Measurements from ENCODE around the gene SIPA1L2.

The SIPA1L2 gene

DNA sequence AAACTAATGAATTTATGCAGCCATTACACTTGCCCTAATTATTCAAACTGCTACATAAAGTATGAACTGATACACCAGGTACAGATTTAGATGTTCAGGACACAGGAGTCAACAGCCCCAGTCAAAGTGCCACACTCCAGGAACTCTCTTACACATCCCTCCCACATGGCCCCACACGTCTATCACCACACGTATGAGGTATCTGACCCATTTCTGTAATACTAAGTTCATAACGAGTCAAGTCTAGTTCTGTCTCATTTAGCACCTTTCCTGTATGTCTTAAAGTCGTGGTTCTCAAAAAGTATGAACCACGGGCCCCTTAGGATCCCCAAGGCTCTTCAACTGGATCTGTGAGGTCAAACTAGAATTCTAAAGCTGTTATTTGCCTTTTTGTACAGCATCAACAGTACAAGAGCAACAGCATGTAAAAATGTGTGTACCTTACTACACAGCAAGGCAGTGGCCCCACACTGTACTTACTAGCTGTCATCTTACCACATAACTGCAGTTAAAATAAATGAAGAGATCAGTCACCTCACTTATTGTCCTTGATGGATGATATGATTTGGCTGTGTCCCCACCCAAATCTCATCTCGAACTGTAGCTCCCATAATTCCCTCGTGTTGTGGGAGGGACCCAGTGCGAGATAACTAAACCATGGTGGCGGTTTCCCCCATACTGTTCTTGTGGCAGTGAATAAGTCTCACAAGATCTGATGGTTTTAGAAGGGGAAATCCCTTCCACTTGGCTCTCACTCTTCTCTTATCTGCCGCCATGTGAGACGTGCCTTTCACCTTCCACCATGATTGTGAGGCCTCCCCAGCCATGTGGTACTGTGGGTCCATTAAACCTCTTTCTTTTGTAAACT, 42.6 kb downstream of the SIPA1L2 start:
- Histone ChIP-seq H3K79me1 (ENCODE audit: low read length) (peaks cover 2% of the 10 kb centered on the region), H3K4ac (ENCODE audit: low read depth, low read length) (no peak overlapping the region), H3K79me2 (ENCODE audit: control insufficient read depth, insufficient read depth, low read length, poor library complexity) (peaks cover 2% of the 10 kb centered on the region), H2AFZ (ENCODE audit: insufficient read depth, low read length, poor library complexity) (no peak overlapping the region), H3K4me3 (ENCODE audit: low read depth, low read length) (no peak overlapping the region), H3K4me1 (ENCODE audit: control insufficient read depth in 1 of 2, insufficient read depth in 2 of 2, low read length in 2 of 2) (peaks cover 8 to 12% of the 10 kb centered on the region in 2 experiments), H4K12ac (ENCODE audit: low read depth, low read length) (no peak overlapping the region), H3K9me3 (ENCODE audit: insufficient read depth, low read depth, low read length) (no peaks in the 10 kb centered on the region), H3K14ac (ENCODE audit: low read length) (no peak overlapping the region), H2BK5ac (ENCODE audit: low read depth, low read length, poor library complexity) (no peak overlapping the region), H4K8ac (ENCODE audit: low read depth, low read length) (no peak overlapping the region), H3K27me3 (ENCODE audit: insufficient read depth, low read length) (no peaks in the 10 kb centered on the region), H3K27ac (ENCODE audit: low read depth, low read length) (no peak overlapping the region), H4K91ac (ENCODE audit: low read depth, low read length) (no peak overlapping the region), H3K9ac (ENCODE audit: low read length) (no peak overlapping the region), H3K23ac (ENCODE audit: low read length) (no peak overlapping the region), H2BK12ac (ENCODE audit: low read length) (no peak overlapping the region), H3K36me3 (ENCODE audit: control insufficient read depth in 1 of 2, insufficient read depth in 2 of 2, low read length in 2 of 2) (no peaks in the 10 kb centered on the region), H2BK120ac (ENCODE audit: insufficient read depth, low read length, poor library complexity) (no peak overlapping the region), H3K4me2 (ENCODE audit: low read length) (no peak overlapping the region), H2AK5ac (ENCODE audit: low read length) (no peak overlapping the region), H3K18ac (ENCODE audit: low read length) (no peak overlapping the region)
- no CpG with 5 or more reads among the region's 11 CpGs for WGBS (ENCODE audit: extremely low coverage, insufficient coverage, insufficient read length)
- no peak for DNase-seq

GRCh38 chr1:232586679-232587078, 43.3 kb downstream of the SIPA1L2 start:
- whole genome bisulfite sequencing (ENCODE audit: extremely low coverage, insufficient coverage, insufficient read length), result no CpG with 5 or more reads among the region's 3 CpGs
- no peak overlapping the region for H3K18ac ChIP-seq (ENCODE audit: low read length)
- no peaks in the 10 kb centered on the region for H3K36me3 ChIP-seq (ENCODE audit: control insufficient read depth in 1 of 2, insufficient read depth in 2 of 2, low read length in 2 of 2)
- DNase-seq, result no peak
- no peak overlapping the region for H3K27ac ChIP-seq (ENCODE audit: low read depth, low read length)
- no peak overlapping the region for H2AFZ ChIP-seq (ENCODE audit: insufficient read depth, low read length, poor library complexity)
- no peak overlapping the region for H4K12ac ChIP-seq (ENCODE audit: low read depth, low read length)
- H4K8ac ChIP-seq (ENCODE audit: low read depth, low read length), result no peak overlapping the region
- H3K79me2 ChIP-seq (ENCODE audit: control insufficient read depth, insufficient read depth, low read length, poor library complexity), result peaks cover 2% of the 10 kb centered on the region
- H3K4ac ChIP-seq (ENCODE audit: low read depth, low read length), result no peak overlapping the region
- no peak overlapping the region for H2BK12ac ChIP-seq (ENCODE audit: low read length)
- no peak overlapping the region for H3K23ac ChIP-seq (ENCODE audit: low read length)
- H3K9ac ChIP-seq (ENCODE audit: low read length), result no peak overlapping the region
- H3K27me3 ChIP-seq (ENCODE audit: insufficient read depth, low read length), result no peaks in the 10 kb centered on the region
- H2AK5ac ChIP-seq (ENCODE audit: low read length), result no peak overlapping the region
- no peaks in the 10 kb centered on the region for H3K9me3 ChIP-seq (ENCODE audit: insufficient read depth, low read depth, low read length)
- no peak overlapping the region for H3K14ac ChIP-seq (ENCODE audit: low read length)
- peaks cover 8 to 12% of the 10 kb centered on the region in 2 experiments for H3K4me1 ChIP-seq (ENCODE audit: control insufficient read depth in 1 of 2, insufficient read depth in 2 of 2, low read length in 2 of 2)
- no peak overlapping the region for H3K4me2 ChIP-seq (ENCODE audit: low read length)
- peaks cover 2% of the 10 kb centered on the region for H3K79me1 ChIP-seq (ENCODE audit: low read length)
- H2BK5ac ChIP-seq (ENCODE audit: low read depth, low read length, poor library complexity), result no peak overlapping the region
- H3K4me3 ChIP-seq (ENCODE audit: low read depth, low read length), result no peak overlapping the region
- no peak overlapping the region for H4K91ac ChIP-seq (ENCODE audit: low read depth, low read length)
- H2BK120ac ChIP-seq (ENCODE audit: insufficient read depth, low read length, poor library complexity), result no peak overlapping the region

DNA sequence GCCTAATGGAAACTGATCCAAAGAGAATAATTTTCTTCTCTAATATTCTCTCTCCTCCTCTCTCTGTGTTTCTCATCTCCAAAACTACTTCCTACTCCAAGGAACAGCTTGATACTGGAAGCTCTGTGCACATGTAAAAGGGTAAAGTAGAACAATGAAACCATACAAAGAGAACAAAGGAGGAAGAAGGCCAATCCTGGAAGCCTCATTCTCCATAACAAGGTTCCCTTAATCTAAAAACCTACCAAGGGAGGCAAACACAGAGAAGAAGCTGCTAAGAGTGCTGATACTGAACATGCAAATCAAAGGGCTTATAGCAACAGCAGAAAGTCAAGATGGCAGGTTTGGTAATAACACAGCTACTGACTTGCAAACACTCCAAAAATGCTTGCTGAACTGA, 44.4 kb downstream of the SIPA1L2 start:
- Histone ChIP-seq H3K4me3 (ENCODE audit: low read depth, low read length) (no peak overlapping the region), H3K27ac (ENCODE audit: low read depth, low read length) (no peak overlapping the region), H3K27me3 (ENCODE audit: insufficient read depth, low read length) (no peaks in the 10 kb centered on the region)

GRCh38 chr1:232581932-232582331, 48.0 kb downstream of the SIPA1L2 start:
- no peak overlapping the region for H3K23ac ChIP-seq (ENCODE audit: low read length)
- no peak overlapping the region for H3K18ac ChIP-seq (ENCODE audit: low read length)
- H4K91ac ChIP-seq (ENCODE audit: low read depth, low read length), result no peak overlapping the region
- H4K12ac ChIP-seq (ENCODE audit: low read depth, low read length), result no peak overlapping the region
- H3K9me3 ChIP-seq (ENCODE audit: insufficient read depth, low read depth, low read length), result no peaks in the 10 kb centered on the region
- no peak for DNase-seq
- no peak overlapping the region for H3K14ac ChIP-seq (ENCODE audit: low read length)
- H3K4me2 ChIP-seq (ENCODE audit: low read length), result no peak overlapping the region
- H3K4me3 ChIP-seq (ENCODE audit: low read depth, low read length), result no peak overlapping the region
- H3K9ac ChIP-seq (ENCODE audit: low read length), result no peak overlapping the region
- H3K79me1 ChIP-seq (ENCODE audit: low read length), result no peaks in the 10 kb centered on the region
- H3K27ac ChIP-seq (ENCODE audit: low read depth, low read length), result no peak overlapping the region
- no CpG with 5 or more reads among the region's 1 CpG for WGBS (ENCODE audit: extremely low coverage, insufficient coverage, insufficient read length)
- H2BK12ac ChIP-seq (ENCODE audit: low read length), result no peak overlapping the region
- no peaks in the 10 kb centered on the region for H3K79me2 ChIP-seq (ENCODE audit: control insufficient read depth, insufficient read depth, low read length, poor library complexity)
- no peaks in the 10 kb centered on the region for H3K36me3 ChIP-seq (ENCODE audit: control insufficient read depth in 1 of 2, insufficient read depth in 2 of 2, low read length in 2 of 2)
- H2AK5ac ChIP-seq (ENCODE audit: low read length), result no peak overlapping the region
- H3K4ac ChIP-seq (ENCODE audit: low read depth, low read length), result no peak overlapping the region
- H2AFZ ChIP-seq (ENCODE audit: insufficient read depth, low read length, poor library complexity), result no peak overlapping the region
- no peak overlapping the region for H2BK120ac ChIP-seq (ENCODE audit: insufficient read depth, low read length, poor library complexity)
- peaks cover 4 to 5% of the 10 kb centered on the region in 2 experiments for H3K4me1 ChIP-seq (ENCODE audit: control insufficient read depth in 1 of 2, insufficient read depth in 2 of 2, low read length in 2 of 2)
- no peak overlapping the region for H2BK5ac ChIP-seq (ENCODE audit: low read depth, low read length, poor library complexity)
- H4K8ac ChIP-seq (ENCODE audit: low read depth, low read length), result no peak overlapping the region
- H3K27me3 ChIP-seq (ENCODE audit: insufficient read depth, low read length), result no peaks in the 10 kb centered on the region

More for the DNA sequence above, 44.4 kb downstream of the SIPA1L2 start:
- H2BK5ac ChIP-seq (ENCODE audit: low read depth, low read length, poor library complexity), result no peak overlapping the region
- no peak overlapping the region for H3K14ac ChIP-seq (ENCODE audit: low read length)
- H3K4me2 ChIP-seq (ENCODE audit: low read length), result no peak overlapping the region
- H2AFZ ChIP-seq (ENCODE audit: insufficient read depth, low read length, poor library complexity), result no peak overlapping the region
- no peak overlapping the region for H3K23ac ChIP-seq (ENCODE audit: low read length)
- H3K9ac ChIP-seq (ENCODE audit: low read length), result no peak overlapping the region
- no peaks in the 10 kb centered on the region for H3K36me3 ChIP-seq (ENCODE audit: control insufficient read depth in 1 of 2, insufficient read depth in 2 of 2, low read length in 2 of 2)
- no peak overlapping the region for H2AK5ac ChIP-seq (ENCODE audit: low read length)
- no peak overlapping the region for H4K91ac ChIP-seq (ENCODE audit: low read depth, low read length)
- H4K12ac ChIP-seq (ENCODE audit: low read depth, low read length), result no peak overlapping the region
- peaks cover 2% of the 10 kb centered on the region for H3K79me1 ChIP-seq (ENCODE audit: low read length)
- no peak overlapping the region for H2BK12ac ChIP-seq (ENCODE audit: low read length)
- no peak for DNase-seq
- no peak overlapping the region for H3K18ac ChIP-seq (ENCODE audit: low read length)
- H3K4ac ChIP-seq (ENCODE audit: low read depth, low read length), result no peak overlapping the region
- peaks cover 4 to 6% of the 10 kb centered on the region in 2 experiments for H3K4me1 ChIP-seq (ENCODE audit: control insufficient read depth in 1 of 2, insufficient read depth in 2 of 2, low read length in 2 of 2)
- no peak overlapping the region for H4K8ac ChIP-seq (ENCODE audit: low read depth, low read length)
- H3K79me2 ChIP-seq (ENCODE audit: control insufficient read depth, insufficient read depth, low read length, poor library complexity), result peaks cover 2% of the 10 kb centered on the region
- no peak overlapping the region for H2BK120ac ChIP-seq (ENCODE audit: insufficient read depth, low read length, poor library complexity)
- H3K9me3 ChIP-seq (ENCODE audit: insufficient read depth, low read depth, low read length), result no peaks in the 10 kb centered on the region

Measured in trophoblast cell (in vitro differentiated cells and primary cell).